Activated T-cell treated with anti-CD3 and anti-CD28 coated beads, Interleukin-2, amount 50 U/mL, for 24 hours (primary cell): Measurements from ENCODE around the gene GALNT1.

ENCODE experiments used
- DNase-seq: peaks from one replicate; pipeline ENCODE4 v3.0.0-alpha.2; 2020
- H3K27ac Mint-ChIP-seq: 2 replicates; pipeline ENCODE4 v1.8.0; 2020; ENCODE audit warnings: mild to moderate bottlenecking, mixed read lengths
- H3K27me3 Mint-ChIP-seq: 2 replicates; pipeline ENCODE4 v1.8.0; 2020; ENCODE audit warnings: mixed read lengths
- H3K36me3 Mint-ChIP-seq: 2 replicates; pipeline ENCODE4 v1.8.0; 2020; ENCODE audit warnings: low read depth, mixed read lengths
- H3K4me1 Mint-ChIP-seq: 2 replicates; pipeline ENCODE4 v1.8.0; 2020; ENCODE audit warnings: low read depth, mixed read lengths
- H3K4me3 Mint-ChIP-seq: 2 replicates; pipeline ENCODE4 v1.8.0; 2020; ENCODE audit warnings: mild to moderate bottlenecking, moderate library complexity, mixed read lengths
- H3K9me3 Mint-ChIP-seq: 2 replicates; pipeline ENCODE4 v1.8.0; 2020; ENCODE audit warnings: mixed read lengths

The GALNT1 gene

DNA sequence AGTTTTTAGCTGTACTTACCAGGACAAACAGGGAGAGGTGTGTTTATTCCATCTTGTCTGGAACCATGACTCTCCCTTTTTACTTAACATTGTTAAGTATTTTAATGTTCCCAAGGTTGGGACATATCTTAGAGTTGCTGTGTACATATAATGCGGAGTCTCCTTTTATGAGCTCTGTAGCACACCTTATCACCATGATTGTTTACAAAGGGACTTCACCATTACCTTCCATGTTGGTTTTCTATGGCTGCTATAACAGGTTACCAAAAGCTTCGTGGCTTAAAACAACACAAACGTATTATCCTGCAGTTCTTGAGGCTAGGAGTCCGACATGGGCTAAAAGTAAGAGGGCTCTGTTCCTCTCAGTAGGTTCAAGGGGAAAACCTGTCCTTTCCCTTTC, 164.3 kb downstream of the GALNT1 start:
- Mint-ChIP-seq H3K27me3 (peaks cover 21% of the 10 kb centered on the region), H3K9me3 (peaks cover 5% of the 10 kb centered on the region), H3K4me3 (no peak overlapping the region)

DNA sequence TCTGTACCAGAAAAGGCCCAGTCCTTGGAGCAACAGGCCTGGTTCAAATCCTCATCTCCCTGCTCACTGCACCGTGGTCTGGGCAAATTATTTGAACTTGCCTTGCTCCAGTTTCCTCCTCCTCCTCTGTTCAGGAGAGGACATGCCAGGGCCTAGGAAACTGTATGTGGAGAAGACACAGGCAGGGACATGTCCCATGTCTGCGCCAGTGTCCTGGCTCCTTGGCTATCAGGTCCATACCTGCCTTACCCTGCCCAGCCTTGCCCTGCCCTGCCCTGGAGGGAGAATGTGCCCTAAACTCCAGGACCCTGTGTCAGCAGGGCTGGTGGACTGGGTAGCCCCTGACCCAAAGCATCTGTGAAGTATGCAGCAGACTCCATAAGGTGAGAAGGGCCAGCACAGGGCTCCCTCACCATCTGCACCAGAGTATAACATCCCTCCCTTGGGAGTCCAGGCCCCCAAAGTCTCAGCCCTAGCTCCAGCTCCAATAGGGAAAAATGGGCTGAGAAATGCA, 165.3 kb downstream of the GALNT1 start:
- Mint-ChIP-seq H3K27ac (no peak overlapping the region), H3K9me3 (peaks cover 5% of the 10 kb centered on the region)

More for the DNA sequence above, 164.3 kb downstream of the GALNT1 start:
- H3K36me3 Mint-ChIP-seq: no peaks in the 10 kb centered on the region
- no peak for DNase-seq
- no peak overlapping the region for H3K27ac Mint-ChIP-seq
- H3K4me1 Mint-ChIP-seq: no peaks in the 10 kb centered on the region

DNA sequence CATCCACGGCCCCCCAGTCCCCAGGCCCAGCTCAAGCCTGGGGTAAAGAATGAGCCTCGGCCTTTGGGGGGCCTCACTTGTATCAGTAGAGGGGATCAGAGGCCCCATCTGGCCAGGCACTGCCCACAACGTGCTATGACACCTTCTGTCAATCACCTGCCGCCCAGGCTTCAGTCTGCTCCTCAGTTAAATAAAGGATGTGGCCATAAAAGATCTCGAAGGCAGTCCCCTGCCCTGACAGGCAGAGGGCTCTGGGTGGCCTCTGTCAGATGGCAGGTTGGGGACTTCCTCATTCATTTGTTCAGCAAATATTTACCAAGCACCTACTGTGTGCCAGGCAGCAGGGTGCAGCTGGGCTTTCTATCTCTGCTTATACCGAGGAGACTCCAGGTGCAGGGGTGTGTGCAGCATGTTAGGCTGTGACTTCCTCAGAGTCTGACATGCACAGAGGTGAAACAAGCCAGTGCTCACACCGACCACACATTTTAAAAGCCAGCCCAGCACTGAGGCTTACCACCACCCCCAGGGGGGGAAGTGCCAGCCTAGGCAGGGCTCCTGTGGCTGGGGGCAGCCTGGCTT, 166.4 kb downstream of the GALNT1 start:
- Mint-ChIP-seq H3K4me3 (no peak overlapping the region), H3K27ac (no peak overlapping the region), H3K27me3 (peaks cover 18% of the 10 kb centered on the region), H3K4me1 (no peaks in the 10 kb centered on the region), H3K9me3 (peaks cover 5% of the 10 kb centered on the region), H3K36me3 (no peaks in the 10 kb centered on the region)
- no peak for DNase-seq

More for the DNA sequence above, 165.3 kb downstream of the GALNT1 start:
- H3K4me3 Mint-ChIP-seq: no peak overlapping the region
- H3K27me3 Mint-ChIP-seq: peaks cover 20% of the 10 kb centered on the region
- no peaks in the 10 kb centered on the region for H3K36me3 Mint-ChIP-seq
- no peaks in the 10 kb centered on the region for H3K4me1 Mint-ChIP-seq
- no peak for DNase-seq

DNA sequence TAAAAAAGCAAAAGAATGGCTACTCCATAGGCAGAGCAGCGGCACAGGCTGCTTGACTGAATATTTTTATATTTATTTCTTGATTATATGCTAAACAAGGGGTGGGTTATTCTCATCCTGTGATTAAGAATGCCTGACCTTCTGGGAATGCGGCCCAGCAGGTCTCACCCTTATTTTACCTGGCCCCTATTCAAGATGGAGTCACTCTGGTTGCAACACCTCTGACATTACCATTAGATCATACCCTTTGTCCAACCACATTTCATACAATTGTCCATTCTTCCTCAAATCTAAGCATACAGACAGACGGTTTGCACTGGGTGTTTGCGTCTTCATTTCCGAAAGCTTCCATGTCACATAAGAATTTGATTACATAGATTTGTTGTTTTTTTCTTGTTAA, 168.2 kb downstream of the GALNT1 start:
- Mint-ChIP-seq H3K4me1 (no peaks in the 10 kb centered on the region), H3K9me3 (peaks cover 5% of the 10 kb centered on the region), H3K36me3 (no peaks in the 10 kb centered on the region), H3K27ac (no peak overlapping the region), H3K4me3 (no peak overlapping the region), H3K27me3 (peaks cover 12% of the 10 kb centered on the region)
- no peak for DNase-seq

DNA sequence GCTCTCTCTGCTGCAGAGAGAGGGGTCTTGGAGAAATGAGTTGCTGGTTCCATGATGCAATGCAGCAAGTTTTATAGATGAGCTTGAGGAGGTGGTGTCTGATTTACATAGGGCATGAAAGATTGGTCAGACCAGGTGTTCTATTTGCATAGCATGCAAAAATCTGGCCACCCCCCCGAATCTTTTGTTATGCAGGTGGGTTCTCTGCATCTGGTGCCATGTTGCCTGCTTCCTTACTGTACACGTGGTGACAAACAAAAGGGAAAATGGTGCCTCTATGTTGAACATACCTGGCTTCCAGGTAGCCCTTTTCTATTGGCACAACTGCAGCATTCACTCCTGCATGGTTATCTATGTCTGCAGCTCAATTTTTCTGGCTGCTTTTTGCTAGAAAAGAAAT, 169.4 kb downstream of the GALNT1 start:
- DNase-seq: no peak
- Mint-ChIP-seq H3K4me3 (no peak overlapping the region), H3K4me1 (no peaks in the 10 kb centered on the region), H3K27me3 (peaks cover 17% of the 10 kb centered on the region), H3K9me3 (no peaks in the 10 kb centered on the region), H3K27ac (no peak overlapping the region), H3K36me3 (no peaks in the 10 kb centered on the region)

DNA sequence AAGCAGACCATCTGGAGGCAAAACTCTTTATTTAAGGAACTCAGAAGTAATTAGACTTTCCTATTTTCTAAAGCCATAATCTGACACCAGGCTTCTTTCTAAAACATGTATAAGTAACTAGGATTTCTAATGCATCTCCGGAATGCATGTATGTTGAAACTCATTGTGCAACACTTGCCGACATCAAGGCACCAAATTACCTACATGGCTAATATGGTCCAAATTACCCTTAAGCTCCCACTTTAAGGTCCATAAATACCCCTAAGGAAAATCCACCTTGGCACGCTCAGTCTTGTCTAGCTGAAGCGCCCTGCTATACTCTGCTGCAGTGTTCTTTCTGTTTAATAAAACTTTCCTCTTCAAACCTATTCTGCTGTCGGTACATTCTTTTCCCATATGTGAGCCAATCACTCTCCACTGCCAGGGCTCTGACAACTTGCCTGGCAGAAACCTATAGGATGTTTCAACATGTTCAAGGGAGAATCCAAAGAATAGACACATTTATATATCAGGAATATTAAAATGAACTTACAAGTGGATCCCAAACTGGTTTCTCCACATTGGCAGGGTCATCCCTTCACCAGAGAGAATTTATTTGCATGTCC, 171.9 kb downstream of the GALNT1 start:
- DNase-seq: no peak
- no peaks in the 10 kb centered on the region for H3K36me3 Mint-ChIP-seq
- no peak overlapping the region for H3K27ac Mint-ChIP-seq
- peaks cover 25% of the 10 kb centered on the region for H3K27me3 Mint-ChIP-seq
- H3K4me3 Mint-ChIP-seq: no peak overlapping the region
- H3K9me3 Mint-ChIP-seq: peaks cover 2% of the 10 kb centered on the region
- no peaks in the 10 kb centered on the region for H3K4me1 Mint-ChIP-seq

DNA sequence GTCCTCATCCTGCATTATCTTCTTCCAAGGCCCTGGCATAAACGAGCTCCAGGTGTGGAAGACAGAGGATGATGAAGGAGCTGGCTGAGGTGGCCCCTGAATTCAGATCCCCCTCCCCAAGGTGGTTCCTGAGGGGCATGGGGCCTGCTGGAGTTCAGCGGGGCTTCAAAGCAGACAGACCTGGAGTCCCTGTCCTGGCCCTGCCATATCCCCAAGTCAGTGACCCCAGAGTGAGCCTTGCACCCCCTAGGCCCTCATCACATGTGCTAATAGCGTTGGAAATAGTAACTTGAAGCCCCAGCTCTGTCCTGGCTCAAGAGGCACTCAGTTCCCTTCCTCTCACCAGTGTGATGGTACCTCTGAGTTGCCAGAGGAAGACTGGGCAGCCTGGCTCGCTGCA, 172.9 kb downstream of the GALNT1 start:
- no peak for DNase-seq
- H3K36me3 Mint-ChIP-seq: no peaks in the 10 kb centered on the region
- no peak overlapping the region for H3K4me3 Mint-ChIP-seq
- no peak overlapping the region for H3K27ac Mint-ChIP-seq
- no peaks in the 10 kb centered on the region for H3K4me1 Mint-ChIP-seq
- peaks cover 2% of the 10 kb centered on the region for H3K9me3 Mint-ChIP-seq
- peaks cover 31% of the 10 kb centered on the region for H3K27me3 Mint-ChIP-seq

DNA sequence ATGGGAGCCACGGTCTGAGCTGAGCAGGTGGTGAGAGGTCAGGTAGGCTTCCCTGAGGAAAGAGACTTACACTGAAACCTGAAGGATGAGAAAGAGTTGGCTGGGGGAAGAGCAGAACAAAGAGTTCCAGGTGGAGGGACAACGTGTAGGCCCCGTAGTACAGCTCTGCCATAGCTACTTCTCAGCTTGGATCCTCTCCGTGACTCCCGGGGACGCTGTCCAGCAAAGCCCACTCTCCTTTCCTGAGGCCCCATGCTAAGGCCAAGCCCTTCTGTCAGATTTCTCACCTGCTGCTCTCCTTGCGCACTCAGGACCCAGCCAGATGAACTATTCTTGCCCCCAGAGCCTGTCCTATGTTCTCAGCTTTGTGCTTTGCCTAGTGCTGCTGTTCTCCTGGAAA, 173.8 kb downstream of the GALNT1 start:
- peaks cover 2% of the 10 kb centered on the region for H3K9me3 Mint-ChIP-seq
- no peak overlapping the region for H3K4me3 Mint-ChIP-seq
- H3K36me3 Mint-ChIP-seq: no peaks in the 10 kb centered on the region

DNA sequence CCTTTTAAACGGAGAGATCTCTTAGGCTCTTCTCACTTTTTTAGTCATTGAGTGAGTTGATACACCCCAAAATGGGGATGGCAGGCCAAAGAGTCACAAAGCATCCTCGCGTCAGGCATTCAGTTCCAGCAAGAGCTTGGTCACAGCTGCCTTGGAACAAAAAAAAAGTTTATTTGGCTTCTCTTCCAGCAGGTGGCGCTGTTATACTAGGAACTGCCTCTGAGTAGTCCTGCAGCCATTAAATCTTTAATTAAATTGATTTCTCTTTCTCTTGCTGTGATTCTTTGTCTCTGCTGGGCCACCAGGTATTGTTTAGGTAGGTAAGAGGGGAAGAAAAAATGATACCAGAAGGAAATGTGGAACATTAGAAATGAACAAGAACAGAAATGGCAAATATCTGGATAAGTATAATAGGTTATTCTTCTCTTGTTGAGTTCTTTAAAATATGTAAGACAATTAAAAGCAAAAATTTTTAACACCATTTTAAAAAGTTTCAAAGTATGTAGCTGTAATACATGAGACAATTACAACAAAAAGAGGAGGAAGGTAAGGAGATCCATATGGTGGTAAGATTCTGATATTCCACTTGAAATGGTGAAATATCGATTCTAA, 175.1 kb downstream of the GALNT1 start:
- Mint-ChIP-seq H3K4me1 (no peaks in the 10 kb centered on the region), H3K27me3 (peaks cover 35% of the 10 kb centered on the region), H3K27ac (no peak overlapping the region), H3K4me3 (no peak overlapping the region), H3K36me3 (no peaks in the 10 kb centered on the region), H3K9me3 (peaks cover 2% of the 10 kb centered on the region)
- no peak for DNase-seq

More for the DNA sequence above, 173.8 kb downstream of the GALNT1 start:
- no peak for DNase-seq
- Mint-ChIP-seq H3K27ac (no peak overlapping the region), H3K4me1 (no peaks in the 10 kb centered on the region), H3K27me3 (peaks cover 35% of the 10 kb centered on the region)
